GM21825 (cell line): ENCODE data around the gene ING1.

Source experiments
- ATAC-seq: cut with Tn5 transposase; IDR thresholded peaks from one replicate; pipeline ENCODE4 v1.9.1; 2021; ENCODE audit warnings: mild to moderate bottlenecking, moderate library complexity; ENCODE audit not compliant: unreplicated experiment

ING1 gene

GRCh38 chr13:110769097-110769496 is 55.6 kb downstream of the ING1 start:
- ATAC-seq, result no peak

GRCh38 chr13:110770678-110771077 is 57.2 kb downstream of the ING1 start:
- no peak for ATAC-seq

- ATAC-seq, result no peak
Measured at GRCh38 chr13:110771194-110771593, 57.7 kb downstream of the ING1 start.

- no peak for ATAC-seq
Measured at GRCh38 chr13:110772091-110772984, 58.8 kb downstream of the ING1 start.
